Activated CD4-positive, alpha-beta T cell treated with anti-CD3 and anti-CD28 coated beads, Interleukin-2, Interleukin-6, amounts not matched to agents 100 ng/mL and 50 ng/mL, durations not matched to agents 16 hours and 8 hours (primary cell): ENCODE measurements around the gene PIK3R6.

Experiments
- DNase-seq: peaks from one replicate; pipeline ENCODE4 v3.0.0-alpha.2; 2020

The PIK3R6 gene, protein sequence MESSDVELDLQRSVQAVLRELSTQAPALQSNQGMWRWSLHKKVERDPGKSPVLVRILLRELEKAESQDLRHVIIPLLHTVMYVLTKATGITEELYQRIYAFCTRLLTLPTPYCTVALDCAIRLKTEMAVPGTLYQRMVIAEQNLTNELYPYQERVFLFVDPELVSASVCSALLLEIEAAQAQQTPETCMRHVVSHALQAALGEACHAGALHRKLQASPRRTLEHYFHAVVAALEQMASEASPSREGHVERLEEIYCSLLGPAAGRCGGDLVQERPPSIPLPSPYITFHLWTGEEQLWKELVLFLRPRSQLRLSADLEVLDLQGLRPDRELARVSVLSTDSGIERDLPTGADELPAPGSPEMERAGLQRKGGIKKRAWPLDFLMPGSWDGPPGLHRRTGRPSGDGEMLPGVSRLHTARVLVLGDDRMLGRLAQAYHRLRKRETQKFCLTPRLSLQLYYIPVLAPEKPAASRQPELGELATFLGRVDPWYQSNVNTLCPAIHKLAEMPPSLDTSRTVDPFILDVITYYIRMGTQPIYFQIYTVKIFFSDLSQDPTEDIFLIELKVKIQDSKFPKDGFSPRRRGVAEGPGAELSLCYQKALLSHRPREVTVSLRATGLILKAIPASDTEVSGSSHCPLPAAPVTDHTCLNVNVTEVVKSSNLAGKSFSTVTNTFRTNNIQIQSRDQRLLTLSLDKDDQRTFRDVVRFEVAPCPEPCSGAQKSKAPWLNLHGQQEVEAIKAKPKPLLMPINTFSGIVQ

DNA sequence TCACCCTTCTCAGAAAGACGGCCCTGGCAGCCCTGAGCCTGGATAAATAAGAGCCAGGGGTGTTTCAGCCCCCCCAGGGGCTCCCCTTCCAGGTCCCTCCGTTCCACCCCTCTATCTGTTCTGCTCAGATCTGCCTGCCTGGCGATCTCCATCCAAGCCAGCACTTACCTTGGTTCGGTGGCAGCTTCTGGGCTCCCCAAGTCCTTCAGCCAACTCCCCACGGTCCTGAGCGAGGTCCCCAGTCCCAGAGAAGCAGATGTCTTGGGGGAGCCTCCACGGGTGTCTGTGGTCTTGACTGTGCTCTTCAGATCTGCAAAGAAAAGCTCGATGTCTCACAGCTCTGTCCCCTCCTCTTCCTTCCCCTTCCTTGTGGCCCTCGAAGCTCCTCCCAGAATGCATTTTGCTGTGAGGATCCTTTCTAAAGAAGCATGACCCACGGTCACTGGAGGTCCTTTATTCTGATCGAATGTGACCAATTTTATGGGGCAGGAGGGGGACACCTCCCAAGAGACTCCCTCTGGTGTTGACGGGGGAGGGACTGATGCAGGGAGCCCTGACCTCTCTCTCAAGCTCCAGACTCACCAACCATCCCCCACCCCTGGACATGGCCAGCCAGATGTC is at the start of gene PIK3R6:
Gene PIK3R6, minus strand, starts transcription at position 314 of the 621 bp plus-strand sequence. CDS start 17,880 bp downstream, outside the sequence.
- DNase-seq = no peak

DNA sequence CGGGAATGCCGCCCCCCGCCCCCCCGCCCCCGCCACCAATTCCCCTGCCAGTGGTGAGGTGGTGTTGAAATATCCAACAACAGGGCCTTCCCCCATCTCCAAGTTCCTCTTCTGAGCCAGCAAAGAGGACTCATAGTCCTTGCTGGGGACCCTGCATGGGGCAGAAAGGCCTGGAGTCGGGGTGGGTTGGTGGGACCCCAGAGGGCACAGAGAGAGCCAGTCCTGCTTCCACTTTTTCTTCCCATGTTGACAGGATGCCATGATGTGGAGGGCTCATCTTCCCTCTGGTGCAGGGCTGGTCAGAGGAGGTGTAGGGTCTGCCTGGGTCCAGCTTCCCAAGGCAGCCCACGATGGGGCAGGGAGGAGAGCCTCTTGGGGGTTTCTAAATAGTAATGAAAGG is 49.0 kb upstream of the PIK3R6 start:
- no peak for DNase-seq

DNA sequence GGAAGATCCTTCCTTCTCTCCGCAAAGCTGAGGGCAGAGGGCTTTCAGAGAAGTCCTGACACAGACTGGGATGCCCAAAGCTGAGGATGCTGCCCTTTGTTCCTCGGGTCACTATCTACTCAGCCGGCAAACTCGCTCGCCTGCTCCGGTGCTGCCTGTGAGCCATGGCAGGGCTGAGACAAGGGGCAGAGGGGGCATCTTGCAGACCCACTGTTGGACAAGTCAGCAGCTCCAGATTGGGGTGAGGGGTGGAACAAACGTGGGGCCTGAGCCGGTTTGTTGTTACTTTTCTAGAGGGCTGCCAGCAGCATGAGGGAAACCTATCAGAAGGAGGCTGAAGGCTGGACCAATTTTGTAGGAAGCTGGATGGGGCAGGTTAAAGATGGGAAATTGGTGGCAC is 47.1 kb upstream of the PIK3R6 start:
- DNase-seq = no peak

DNA sequence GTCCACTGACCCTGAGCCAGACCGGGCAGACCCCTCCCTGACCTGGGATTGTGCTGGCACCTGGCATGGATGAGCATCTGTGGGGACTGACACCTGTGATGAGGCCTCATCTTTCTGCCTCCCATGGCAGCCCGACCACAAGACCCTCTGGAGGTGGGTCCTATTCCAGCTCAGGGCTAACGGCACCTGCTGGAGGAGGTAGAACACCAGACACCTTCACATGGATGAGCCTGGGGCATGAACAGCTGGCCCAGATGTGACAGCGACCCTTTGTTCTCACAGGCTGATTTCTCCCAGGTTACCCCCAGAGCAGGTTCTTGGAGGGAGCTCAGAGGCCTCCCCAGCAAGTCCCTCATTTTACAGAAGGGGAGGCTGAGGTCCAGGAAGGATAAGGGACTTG is 46.4 kb upstream of the PIK3R6 start:
- DNase-seq = no peak

DNA sequence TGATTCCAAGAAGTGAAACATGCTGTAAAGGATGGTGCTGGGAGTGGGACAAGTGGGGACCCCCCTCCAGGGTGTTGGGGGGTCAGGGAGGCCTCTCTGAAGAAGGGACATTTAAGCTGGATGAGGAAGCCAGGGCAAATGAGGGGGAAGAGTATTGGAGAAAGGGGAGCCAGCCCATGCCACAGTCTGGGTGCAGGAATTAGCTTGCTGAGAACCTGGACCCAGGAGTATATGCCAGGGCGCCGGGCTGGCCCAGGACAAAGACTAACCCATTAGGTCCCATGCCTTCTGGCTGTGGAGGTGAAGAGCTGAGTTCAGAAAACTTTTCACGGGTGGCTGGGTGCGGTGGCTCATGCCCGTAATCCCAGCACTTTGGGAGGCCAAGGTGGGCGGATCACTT is 45.6 kb upstream of the PIK3R6 start:
- DNase-seq = no peak

DNA sequence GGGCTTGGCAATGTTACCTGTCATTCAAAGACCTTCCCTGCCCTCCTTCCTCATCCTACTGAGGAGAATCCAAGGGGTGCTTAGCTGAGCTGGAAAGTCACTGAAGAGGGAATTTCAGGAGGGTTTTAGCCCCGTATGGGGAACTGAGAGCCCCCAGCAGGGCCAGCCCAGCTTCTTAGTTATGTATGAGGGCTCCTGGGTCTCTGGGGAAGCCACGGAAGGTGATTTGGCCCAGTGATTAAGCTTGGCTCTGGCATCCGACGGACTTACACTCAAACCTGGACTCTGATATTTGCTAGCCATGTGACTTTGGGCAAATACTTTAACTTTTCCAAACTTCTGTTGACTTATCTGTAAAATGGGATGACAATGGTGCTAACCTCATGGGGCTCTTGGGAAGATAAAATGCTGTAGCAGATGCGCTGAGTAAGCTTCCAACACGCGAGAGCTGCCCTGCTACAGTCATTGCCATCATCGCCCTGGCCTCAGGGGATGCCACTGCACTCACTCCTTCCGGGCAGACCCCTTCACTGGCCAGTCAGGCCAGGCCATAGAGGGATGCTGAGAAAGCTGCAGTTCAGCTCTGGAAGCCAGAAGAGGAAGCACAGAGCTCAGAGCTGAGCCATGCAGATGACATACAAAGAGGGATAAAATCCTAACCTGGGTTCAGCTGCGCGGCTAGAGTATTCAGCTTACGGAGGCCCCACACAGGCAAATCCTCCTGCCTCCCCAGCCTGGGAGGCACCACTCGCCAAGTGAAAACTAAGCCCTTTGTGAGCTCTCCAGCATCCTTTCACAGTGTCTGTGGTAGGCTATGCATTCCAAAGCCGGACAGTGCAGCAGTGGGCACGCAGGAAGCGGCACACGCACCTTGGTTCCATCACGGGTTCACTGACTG is 44.9 kb upstream of the PIK3R6 start:
- DNase-seq = no peak

DNA sequence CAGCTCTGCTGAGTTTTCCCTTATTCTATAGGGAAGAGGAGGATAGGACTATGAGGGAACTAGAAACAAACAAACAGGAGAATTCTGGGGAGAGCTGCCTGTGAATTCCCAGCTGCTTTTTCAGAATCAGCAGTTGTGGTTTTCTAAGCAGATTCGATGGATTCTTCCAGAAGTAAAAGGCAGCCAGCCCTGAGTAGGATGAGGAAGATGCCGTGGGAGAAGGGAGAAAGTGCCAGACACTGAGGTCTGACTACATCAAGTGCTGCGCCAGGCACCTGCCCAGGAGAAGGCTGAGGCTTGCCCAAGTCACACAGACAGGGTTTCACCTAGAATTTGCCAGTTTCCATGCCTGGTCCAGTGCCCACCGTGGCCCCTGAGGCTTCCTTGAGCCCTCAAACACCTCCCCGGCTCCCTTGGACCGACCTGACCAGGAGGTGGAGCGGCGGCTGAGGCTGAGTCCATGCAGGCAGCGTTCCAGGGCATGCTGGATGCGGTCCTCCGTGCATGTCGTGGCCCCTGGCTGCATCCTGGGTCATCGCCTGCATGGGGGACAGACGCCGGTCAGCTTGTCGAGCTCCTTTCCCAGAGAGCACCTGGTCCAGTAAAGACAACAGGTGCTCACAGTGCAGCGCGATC is 43.6 kb upstream of the PIK3R6 start:
- DNase-seq = no peak

DNA sequence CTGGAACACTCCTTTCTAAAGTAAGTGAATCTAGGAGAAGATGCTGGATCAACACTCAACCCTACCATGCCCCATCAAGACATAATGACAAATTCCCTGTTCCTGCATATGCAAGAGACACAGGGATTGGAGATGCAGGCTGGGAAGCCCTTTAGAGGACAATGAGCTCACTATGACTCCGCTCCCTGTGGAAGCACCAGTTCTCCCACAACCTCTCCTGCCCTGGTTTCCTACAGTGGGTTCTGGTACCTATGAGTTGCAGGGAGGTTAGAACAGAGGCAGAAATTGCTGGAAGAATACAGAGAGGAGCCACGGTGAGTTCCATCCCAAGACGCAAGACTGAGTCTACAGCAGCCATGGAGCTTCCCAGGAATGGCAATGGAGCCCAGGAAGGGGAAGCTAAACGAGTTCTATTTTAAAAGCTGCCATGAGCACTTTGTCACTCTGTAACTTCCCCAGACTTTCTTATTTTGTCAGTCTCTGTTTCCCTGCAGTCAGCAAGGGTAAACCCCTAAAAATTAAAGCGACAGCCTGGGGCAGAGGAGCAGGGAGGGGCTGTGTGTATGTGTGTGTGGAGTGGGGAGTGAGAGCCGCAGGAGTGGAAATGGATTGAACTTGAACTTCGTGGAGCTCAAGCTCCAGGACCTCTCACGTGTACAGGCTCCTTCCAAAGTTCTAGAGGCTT is 42.3 kb upstream of the PIK3R6 start:
- no peak for DNase-seq

DNA sequence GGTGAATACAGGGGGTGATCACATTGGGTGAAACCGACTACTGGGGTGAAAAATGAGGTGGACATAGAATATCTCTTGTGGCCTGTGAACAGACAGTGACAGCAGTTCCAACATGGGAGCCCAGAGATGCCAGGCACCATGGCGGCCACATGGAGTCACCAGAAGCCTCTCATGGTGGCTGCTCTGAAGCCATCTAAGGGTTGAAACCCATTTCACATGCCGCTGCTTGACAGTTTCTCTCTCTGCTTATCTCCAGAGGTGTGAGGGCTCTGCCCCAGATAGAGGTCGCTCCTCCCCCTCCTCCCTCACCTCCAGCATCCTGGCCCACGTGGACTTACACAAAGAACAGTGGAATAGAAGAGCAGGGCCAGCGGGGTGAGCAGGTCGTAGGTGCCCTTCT is 37.9 kb upstream of the PIK3R6 start:
- no peak for DNase-seq

DNA sequence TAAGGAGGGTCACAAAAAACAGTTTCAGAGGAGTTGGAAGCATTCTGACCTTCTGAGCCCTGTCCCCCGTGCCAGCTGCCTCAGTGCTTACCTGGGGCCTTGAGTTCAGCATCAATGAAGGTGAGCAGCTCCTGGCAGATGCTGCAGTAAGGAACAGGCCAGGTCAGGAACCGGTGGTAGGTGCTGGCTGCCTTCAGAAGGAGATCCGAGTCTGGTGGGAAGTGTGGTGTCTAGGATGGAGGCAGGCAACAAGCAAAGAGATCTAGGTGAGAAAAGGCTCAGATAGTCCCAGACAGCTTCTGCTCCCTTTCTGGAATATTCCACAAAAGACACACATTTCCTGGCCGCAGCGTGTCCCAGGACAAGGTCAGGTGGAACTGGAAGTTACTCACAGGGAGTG is 37.2 kb upstream of the PIK3R6 start:
- no peak for DNase-seq

DNA sequence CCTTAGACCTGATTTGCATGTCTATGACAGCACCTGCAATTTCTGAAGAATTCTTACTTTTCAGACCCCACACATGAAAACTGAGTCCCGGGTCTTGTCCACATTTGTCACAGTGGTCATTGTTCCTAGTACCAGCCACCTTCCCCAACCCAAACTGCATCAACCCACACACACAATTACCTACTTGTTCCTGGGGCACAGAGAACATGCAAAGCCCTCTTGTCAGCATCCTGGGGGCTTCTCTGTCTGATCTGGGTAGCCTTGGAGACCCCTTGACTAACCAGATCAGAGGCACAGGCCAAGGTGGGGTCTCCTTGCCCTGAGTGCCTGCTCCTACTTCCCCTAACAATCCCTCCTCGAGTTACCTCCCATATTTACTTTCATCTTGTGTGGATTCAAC is 36.7 kb upstream of the PIK3R6 start:
- DNase-seq = no peak

DNA sequence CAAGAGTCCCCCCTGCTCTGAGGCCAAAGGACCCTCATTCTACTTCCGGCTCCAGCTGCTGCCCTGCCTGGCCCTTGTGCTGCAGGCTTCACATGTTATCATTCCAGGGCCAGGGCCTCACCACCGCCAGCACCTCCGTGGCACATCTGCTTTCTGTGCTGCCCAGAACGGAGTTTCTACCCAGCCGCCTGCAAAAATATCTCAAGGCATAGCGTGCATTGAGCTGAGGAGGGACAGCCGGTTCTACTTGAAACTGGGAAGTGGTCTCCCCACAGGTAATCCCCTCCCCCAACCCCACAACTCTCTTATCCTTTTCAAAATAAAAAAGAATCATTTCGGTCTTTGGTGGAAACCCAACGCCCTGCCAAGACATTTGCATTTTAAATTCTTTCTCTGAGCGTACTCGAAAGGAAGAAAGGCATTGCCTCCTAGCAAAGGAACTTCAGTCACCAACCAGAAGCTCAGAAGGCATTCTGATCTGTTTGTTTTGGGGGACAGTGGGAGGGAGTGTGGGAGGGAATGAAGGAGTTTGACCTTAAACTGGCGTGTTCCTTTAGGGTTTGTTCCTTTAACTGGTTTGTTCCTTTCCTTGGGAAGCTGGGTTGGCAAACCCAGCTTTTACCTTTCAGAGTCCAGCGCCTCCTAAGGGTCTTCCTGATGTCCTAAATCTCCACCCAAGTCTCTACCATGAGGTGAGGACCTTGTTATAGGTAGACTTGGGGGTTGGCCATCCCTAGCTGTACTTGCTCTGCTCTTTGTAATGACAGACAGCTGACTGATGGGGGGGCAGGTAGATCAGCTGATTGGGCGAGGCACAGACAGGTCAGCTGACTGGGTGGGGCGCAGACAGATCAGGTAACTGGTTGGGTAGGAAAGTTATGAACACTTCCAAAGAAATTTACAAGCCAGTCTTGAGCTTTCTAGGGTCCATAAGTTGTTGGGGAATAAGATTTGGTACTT is 33.4 kb upstream of the PIK3R6 start:
- DNase-seq = peak; percentile 34

DNA sequence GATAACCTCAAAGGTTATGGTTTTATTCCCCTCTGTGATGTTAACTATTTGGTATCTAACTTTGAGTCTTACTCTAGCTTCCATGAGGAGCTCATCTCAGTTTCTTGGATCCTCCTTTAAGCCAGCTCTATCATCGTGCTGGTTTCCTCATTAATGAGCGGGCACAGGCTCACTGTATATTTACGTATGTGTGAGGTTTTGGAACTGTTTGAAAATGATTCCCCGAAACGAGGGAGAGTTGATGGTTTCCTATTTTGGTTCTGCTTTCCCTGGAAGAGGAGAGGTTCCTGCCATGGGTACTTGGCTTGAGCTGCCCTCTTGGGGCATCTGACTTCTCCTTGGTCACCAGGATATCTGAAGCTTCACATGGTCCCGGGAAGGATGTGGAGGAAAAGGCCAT is 32.7 kb upstream of the PIK3R6 start:
- DNase-seq = no peak

DNA sequence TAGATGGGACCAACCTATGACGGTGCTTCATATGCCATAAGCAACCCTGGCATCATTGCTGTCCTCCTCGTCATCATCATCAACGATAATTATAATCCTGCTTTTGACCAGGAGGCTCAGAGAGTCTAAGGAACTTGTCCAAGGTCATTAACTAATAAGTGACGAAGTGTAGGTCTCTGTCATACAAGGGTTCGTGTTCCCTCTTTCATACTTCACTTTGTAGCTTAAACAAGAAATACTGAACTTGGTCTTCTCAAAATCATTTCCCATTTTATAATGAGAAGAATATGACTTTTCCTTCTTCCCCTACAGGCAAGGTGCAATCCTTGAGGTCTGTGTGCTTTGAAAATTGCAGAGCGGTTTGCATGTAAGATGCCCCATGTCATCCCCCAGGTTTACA is 31.2 kb upstream of the PIK3R6 start:
- no peak for DNase-seq

DNA sequence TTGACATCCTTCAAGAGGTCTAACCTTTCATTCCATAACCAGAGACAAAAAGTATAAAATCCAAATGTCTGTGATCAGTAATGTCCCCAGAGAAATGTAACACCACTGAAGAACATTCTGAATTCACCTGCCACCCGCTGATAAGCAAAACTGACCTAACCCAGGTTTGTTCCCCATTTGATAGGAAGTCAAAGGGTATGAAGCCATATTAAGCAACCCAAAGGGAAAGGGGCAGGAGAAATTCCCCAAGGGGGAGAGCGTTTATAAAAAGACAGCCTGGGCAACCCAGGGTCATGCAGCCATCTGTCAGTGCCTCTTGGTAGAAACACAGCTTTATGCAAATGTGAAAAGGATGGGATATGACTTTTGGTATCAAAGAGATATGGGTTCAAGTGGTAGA is 30.7 kb upstream of the PIK3R6 start:
- no peak for DNase-seq

DNA sequence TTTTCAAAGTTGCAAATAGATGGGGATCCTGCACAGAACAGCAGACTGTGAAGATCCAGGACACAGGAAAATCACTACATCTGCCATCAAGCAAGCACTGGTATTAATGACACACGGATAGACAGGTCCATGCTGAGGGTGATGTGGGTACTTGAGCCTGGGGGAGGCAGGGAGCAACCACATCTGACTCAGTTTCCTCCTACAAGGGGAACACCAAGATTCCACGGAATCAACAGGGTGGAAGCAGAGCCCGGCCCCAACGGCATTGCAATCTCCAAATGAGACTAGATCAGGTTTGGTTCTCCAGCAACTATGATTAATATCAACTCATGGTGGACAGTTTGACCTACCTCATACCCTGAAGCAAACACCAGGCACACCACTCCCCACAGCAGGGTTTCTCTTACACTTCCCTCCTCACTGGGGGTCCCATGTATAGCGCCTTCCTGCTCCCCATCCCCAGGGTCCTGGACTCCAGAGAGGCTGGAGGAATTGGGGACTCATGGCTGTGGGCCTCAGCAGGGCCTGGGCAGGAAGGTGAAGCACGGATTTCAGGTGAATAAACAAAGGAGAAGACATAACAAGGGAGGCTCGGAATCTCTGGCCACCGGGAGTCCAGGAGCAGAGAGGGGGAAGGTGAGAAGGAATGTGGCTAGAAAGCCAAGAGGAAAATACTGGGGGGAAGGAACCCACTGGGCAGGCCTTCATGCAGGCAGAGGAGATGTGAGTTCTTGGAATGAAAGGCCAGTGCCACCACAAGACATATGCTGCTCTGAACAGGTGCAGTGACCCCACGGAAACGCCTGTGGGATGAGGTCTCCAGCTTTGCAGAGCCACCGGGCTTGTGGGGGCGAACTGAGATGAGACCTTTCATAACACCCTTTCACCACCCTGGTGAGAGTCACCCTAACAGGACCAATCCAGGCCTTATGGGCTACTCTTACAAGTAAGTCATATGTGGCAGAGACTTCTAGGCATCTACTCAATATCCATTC is 29.5 kb upstream of the PIK3R6 start:
- no peak for DNase-seq

DNA sequence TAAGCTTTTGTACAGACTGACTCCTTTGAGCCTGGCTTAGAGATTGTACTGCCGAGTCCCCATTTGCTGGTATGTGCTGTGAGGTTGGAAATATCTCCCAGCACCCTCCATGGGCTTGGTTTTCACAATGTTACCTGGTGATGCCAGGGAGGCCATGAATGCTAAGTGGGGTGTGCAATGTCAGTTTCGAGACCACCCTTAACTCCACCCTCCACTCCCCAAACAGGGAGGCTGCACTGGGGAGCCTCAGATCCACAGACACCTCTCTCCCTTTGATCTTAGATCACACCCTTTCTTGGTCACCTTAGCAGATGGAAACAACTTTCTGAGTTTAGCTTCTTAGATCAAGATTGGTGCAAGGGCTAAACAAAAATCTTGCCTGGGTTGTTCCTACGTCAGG is 28.6 kb upstream of the PIK3R6 start:
- no peak for DNase-seq

DNA sequence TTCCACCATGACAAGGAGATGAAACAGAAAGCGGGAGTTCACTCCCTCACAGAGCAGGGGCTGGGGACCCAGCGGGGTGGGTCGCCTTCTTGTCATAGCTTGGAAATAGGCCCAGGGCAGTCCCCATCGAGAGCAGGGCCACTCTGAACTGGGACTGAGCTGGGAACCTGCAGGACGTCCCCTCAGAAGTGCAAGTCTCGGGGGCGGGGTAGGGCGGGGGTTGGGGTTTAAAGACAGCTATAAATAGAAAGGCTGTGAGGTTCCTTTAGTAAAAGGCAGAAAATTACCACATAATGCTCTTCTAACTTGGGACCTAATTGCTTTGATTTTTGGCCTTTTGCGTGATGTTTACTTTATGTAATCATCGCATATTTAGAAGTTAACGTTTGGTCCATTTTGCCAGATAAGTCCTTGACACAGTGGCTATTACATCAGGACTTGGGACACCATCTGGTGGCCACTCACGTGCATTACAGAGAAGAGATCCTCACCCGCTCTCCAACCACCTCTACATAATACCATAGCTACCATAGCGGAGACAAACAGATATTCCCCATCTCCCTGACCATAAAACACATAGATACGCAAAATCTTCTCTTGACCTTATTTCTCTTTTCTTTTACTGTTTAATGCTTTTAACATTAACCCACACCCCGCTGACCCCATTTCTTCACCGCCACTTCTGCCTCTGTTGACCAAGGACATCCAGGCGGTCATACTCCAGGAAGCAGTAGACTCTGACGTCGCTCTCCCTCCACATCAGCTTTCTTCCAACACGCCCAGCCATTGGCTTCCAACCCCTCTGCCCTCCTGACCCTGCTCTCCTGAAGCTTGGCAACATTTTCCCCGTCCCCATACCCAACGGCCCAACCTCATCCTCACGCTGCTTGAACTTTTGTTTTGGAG is 27.5 kb upstream of the PIK3R6 start:
- DNase-seq = peak; percentile 69
